Loucy (cell line): ENCODE data around the gene ECEL1.

ENCODE experiments used
- CTCF ChIP-seq: fragments of 200-600 bp; sonication (generic); conservative IDR thresholded peaks from 2 replicates; pipeline ENCODE4 v1.5.1; 2014; ENCODE audit warnings: mild to moderate bottlenecking, antibody characterized with exemption, low read length
- EZH2phosphoT487 ChIP-seq: fragments of 200-600 bp; IDR thresholded peaks from 2 replicates; pipeline ENCODE4 v1.6.1; 2018; ENCODE audit warnings: antibody characterized with exemption, mild to moderate bottlenecking, moderate library complexity, borderline replicate concordance

- TF ChIP-seq CTCF: no peak
- no peak for TF ChIP-seq EZH2phosphoT487
These were observed 16.8 kb upstream of the ECEL1 start for GRCh38 chr2:232504438-232504837.
